ENCODE results near the gene SLC2A11.

DNA sequence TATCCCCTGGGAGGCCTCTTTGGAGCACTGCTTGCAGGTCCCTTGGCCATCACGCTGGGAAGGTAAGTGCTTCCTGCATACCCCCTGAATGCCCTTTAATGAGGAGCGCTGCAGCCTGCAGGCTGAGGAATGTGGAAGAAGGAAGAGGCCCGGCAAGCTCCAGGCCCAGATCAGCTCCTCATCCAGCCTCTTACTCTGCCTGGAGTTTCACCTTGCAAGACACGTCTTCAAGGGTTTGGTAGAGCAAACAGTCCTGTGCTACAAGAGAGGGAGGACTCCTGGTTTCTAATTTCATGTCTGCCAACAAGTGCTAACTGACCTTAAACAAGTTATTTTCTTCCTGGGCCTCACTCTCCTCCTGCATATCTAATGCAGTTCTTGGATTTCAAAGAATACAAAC, 10.9 kb downstream of the SLC2A11 start:
- TF ChIP-seq, protein P1, sequence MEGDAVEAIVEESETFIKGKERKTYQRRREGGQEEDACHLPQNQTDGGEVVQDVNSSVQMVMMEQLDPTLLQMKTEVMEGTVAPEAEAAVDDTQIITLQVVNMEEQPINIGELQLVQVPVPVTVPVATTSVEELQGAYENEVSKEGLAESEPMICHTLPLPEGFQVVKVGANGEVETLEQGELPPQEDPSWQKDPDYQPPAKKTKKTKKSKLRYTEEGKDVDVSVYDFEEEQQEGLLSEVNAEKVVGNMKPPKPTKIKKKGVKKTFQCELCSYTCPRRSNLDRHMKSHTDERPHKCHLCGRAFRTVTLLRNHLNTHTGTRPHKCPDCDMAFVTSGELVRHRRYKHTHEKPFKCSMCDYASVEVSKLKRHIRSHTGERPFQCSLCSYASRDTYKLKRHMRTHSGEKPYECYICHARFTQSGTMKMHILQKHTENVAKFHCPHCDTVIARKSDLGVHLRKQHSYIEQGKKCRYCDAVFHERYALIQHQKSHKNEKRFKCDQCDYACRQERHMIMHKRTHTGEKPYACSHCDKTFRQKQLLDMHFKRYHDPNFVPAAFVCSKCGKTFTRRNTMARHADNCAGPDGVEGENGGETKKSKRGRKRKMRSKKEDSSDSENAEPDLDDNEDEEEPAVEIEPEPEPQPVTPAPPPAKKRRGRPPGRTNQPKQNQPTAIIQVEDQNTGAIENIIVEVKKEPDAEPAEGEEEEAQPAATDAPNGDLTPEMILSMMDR (IDR thresholded peaks at IDR 0.05): no peak
- TF ChIP-seq POLR2A (IDR thresholded peaks at IDR 0.05): no peak
- no peak for TF ChIP-seq POLR2AphosphoS5 (IDR thresholded peaks at IDR 0.05)

Data from stomach (tissue), 4 donors.